GM12875 (cell line): ENCODE results near the gene TENT5C.

Experiments used
- H3K4me3 ChIP-seq: one replicate; pipeline ENCODE4 v1.5.1; 2011; ENCODE audit warnings: low read depth, low read length, control low read depth
- CTCF ChIP-seq: IDR thresholded peaks from 2 replicates; pipeline ENCODE4 v1.5.1; 2011; ENCODE audit warnings: low read depth, mild to moderate bottlenecking, control low read depth, inconsistent platforms, low read length, moderate library complexity, borderline replicate concordance; ENCODE audit not compliant: insufficient read depth

Gene TENT5C

GRCh38 chr1:117561551-117561950 lies 44.3 kb upstream of the TENT5C start:
- H3K4me3 ChIP-seq: no peak overlapping the region
- TF ChIP-seq CTCF: no peak

GRCh38 chr1:117562581-117563491 lies 43.0 kb upstream of the TENT5C start:
- TF ChIP-seq CTCF: no peak
- no peak overlapping the region for H3K4me3 ChIP-seq

- H3K4me3 ChIP-seq: no peak overlapping the region
- TF ChIP-seq CTCF: no peak
Measured at GRCh38 chr1:117563492-117563875, 42.4 kb upstream of the TENT5C start.

GRCh38 chr1:117564227-117565075 lies 41.4 kb upstream of the TENT5C start:
- no peak overlapping the region for H3K4me3 ChIP-seq

GRCh38 chr1:117565076-117565556 lies 40.7 kb upstream of the TENT5C start:
- no peak for TF ChIP-seq CTCF
- H3K4me3 ChIP-seq: no peak overlapping the region

More at GRCh38 chr1:117564227-117565075, 41.4 kb upstream of the TENT5C start:
- TF ChIP-seq CTCF: no peak

- no peak overlapping the region for H3K4me3 ChIP-seq
- TF ChIP-seq CTCF: no peak
Measured at GRCh38 chr1:117565745-117566455, 39.9 kb upstream of the TENT5C start.
